ENCODE results near the gene EHF.

Gene EHF

DNA sequence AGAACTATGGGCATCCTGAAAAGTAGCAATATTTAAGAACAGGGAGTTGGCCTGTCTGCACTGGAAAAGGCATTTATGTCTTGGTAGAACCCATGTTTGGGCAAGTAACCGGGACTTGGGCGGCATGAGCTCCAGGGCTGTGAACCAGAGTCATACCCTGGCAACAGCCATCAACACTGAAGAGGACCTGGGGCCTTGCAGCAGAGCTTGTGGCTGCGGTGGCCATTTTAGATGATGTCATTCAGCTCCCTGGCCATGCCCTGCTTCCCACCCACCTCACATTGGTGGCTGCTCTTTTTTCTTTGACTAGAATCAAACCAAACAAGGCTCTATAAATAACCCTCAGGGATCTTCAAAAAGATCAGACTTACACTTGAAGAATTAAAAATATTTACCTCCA lies 26.6 kb downstream of the EHF start:
- peak; percentile 49 for DNase-seq

- no peak for DNase-seq
Measured at GRCh38 chr11:34648036-34648435, 27.1 kb downstream of the EHF start.

- DNase-seq: no peak
Measured at GRCh38 chr11:34649597-34649996, 28.7 kb downstream of the EHF start.

GRCh38 chr11:34650528-34650927 lies 29.6 kb downstream of the EHF start:
- peak; percentile 88 for DNase-seq

GRCh38 chr11:34651551-34651950 lies 30.7 kb downstream of the EHF start:
- DNase-seq: peak; percentile 46

DNA sequence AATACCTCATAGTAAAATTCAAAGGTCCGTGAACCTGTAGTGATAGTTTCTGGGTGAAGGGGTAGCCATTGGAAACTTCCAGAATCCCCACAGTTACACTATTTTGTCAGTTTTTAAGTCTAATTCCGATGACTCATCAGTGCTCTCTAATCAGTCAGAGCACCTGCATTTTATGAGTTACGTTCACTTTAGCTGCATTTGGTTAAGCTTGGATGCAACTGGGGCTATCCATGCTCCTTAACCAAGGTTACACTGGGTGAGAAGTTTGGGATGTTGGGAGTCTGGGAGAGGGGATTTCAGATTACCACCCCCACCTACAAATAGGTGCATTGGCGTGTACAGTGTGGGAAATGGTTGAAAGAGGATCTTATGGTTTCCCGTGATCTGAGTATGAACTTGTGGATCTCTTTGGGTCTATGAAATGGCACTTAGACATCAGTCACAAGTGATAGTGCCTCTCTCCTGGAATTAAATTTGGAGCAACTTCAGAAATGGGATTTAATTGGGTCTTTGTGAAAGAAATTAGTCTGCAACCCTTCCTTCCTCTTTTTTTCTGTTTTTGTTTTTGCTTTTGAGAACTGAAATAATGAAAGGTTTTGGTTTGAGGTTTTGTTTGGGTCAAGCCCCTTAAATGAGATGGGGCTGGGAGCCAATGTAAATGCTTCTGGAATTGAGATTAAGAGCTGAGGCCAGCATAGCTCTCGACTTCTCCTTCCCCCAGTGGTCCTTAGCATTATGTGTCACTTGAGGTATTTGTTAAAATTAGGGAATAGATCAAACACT lies 31.5 kb downstream of the EHF start:
- peak; percentile 46 for DNase-seq

GRCh38 chr11:34653031-34653430 lies 32.1 kb downstream of the EHF start:
- DNase-seq: peak; percentile 40

DNA sequence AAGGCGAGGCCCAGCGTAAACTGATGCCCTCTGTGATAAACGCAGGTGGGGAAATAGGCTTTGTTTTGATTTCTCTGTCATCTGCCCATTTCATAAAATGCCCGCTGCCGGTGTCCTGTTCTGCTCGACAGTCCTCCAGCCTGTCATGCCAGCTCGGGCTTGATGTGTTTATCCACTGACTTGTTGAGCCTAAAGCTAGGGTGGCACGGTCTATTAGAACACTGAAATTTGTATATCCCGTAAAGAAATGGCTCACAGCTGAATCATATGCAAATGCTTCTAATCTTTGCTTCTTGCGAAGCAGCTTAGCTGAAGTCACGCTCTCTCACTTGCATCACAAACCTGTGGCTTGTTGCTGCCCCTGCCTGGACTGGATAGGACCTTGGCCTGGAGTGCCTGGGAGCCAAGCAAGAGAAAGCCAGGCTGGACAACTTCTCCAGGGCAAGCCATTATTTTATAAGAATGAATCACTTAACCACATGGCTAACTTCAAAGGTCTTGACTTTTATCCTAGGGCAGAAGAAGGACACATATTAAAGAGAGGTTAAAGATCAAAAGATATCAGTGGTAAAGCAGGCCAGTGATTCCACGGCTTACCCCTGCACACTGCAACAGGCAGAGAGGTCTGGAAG lies 33.1 kb downstream of the EHF start:
- peak; percentile 51 for DNase-seq

DNA sequence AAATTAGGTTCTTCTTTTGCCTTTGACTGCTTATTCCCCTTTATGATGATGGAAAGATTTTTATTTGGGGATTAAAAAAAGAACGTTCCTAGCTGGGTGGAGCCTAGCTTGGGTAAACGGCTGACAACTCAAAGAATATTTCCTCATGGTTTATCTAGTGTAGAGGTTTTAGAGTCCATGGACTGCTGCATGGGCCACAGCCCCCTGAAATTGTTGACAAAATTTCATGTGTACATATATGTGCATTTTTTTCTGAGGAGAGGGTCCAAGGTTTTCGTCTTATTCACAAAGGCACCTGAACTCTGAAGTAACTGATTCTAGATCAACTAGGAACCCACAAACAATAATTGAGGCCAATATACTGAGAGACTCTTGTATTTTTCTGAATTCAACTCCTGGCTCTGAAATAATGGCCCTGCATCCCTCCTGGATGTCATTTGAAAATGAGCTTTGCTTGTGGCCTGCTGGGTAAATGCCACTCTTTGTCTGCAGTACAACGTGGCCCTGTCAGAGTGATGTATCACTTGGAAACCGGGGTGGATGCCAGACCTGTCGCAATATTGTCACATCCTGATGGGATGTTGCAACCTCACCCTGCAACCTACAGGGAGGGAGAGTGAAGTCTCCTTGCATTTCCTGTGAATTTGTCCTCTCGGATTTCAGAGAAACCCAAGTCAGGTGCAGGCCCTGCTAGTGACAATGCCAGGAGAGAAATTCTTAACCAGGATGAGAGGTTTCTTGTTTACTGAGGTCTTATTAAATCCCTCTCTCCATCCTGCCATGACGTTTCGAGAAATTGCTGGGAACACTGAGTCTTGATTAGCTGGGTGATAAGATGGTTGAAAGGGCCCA lies 33.8 kb downstream of the EHF start:
- no peak for DNase-seq

- DNase-seq: no peak
Measured at GRCh38 chr11:34655335-34656008, 34.6 kb downstream of the EHF start.

GRCh38 chr11:34656062-34656720 lies 35.3 kb downstream of the EHF start:
- DNase-seq: peak; percentile 21

DNA sequence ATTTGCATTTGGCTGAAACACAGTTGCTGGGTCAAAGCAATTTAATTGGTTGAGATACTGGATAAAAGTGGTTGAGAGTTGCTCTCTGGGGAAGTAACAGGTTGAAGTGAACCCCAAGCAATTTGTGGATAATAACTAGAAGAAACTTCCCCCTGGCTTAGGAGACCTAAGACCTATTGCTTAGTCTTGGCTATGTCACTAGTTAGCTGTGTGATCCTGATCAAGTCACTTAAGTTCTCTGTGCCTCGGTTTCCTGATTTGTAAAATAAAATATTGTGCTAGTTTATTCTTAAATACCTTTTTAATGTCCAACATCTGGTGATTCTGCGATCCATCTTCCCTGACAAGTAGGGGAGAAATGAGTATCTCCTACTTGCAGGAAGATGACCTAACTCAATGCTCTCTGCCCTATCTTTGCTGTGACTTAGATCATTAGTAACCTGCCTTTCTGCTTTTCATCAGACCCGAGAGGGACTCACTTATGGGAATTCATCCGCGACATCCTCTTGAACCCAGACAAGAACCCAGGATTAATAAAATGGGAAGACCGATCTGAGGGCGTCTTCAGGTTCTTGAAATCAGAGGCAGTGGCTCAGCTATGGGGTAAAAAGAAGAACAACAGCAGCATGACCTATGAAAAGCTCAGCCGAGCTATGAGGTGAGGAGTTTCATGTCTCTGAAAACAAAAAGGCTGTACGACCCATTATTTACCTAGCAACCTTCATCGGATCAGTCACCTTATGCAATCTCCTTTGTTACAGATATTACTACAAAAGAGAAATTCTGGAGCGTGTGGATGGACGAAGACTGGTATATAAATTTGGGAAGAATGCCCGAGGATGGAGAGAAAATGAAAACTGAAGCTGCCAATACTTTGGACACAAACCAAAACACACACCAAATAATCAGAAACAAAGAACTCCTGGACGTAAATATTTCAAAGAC lies 37.5 kb downstream of the EHF start:
- no peak for DNase-seq

GRCh38 chr11:34659096-34659733 lies 38.3 kb downstream of the EHF start:
- no peak for DNase-seq

DNA sequence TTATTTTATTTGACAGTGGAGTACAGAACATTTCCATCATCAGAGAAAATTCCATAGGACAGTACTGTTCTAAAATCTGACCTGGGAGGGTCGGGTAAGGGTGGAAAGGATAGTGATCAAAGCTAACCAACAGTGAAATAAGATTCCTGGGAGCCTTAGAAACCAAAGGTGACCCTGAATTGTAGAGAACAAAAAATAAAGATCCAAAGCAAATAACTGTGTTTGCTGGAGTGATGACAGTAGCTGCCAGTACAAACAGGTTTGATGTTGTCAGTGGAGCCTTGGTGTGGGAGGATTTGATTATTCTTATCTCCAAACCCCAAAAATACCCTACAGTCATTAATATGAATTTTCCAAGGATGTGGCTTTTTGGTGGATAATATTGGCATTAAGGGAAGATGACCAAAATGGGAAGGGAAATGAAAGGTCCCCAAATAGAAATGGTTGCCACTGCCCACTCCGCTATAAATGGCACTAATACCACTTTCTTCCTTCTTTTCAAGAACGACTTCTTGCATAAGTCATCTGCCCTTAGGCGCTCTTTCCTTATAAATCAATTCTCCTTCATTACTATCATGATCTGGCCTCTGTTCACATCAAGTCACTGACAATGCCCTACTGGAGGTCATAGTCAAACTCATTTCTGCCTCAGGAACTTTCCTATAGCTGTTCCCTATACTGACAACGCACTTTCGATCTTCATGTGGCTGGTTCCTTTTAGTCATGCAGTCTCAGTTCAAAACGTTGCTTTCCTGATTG lies 44.4 kb downstream of the EHF start:
- no peak for DNase-seq

- no peak for DNase-seq
Measured at GRCh38 chr11:34667810-34668582, 47.1 kb downstream of the EHF start.

- DNase-seq: no peak
Measured at GRCh38 chr11:34668583-34669053, 47.7 kb downstream of the EHF start.

GRCh38 chr11:34669458-34669857 lies 48.6 kb downstream of the EHF start:
- DNase-seq: no peak

GRCh38 chr11:34671117-34671516 lies 50.2 kb downstream of the EHF start:
- no peak for DNase-seq

DNA sequence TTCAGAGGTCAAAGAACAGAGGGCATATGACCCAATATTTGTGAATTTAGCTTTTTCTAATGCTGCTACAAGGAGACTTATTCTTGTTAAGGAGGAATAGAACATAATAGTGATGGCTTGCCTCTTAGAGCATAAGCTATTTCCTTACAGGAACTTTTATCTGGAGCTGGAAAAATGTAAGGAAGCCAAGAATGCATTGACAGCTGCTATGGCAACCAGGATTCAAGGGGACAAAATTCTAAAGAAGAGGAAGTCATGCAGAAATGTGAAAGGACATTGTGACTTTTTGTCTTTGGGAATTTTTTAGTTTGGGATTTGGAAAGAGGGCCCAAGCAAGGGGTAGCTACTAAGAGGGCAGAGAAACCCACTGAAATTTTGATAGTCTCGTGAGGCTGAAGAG lies 51.1 kb downstream of the EHF start:
- DNase-seq: no peak
